CD4-positive, alpha-beta T cell (primary cell): Measurements from ENCODE around the gene DEPDC5. TPM values are rescaled to one million over a fixed set of nuclear protein-coding genes. Genes with fewer than 3 reads are reported as not detected.

ENCODE experiments used
- ATAC-seq: fragments of 200-7000 bp; cut with Tn5 transposase; one replicate; pipeline ENCODE4 v1.10.0; 2022; ENCODE audit warnings: mild to moderate bottlenecking; ENCODE audit not compliant: poor library complexity
- CTCF ChIA-PET: fragments of 350-600 bp; sonication (Branson Sonifier 250); formaldehyde crosslinking; loops from one replicate; lab custom pipeline; 2021; ENCODE audit warnings: antibody characterized with exemption, inconsistent platforms; lab: Charles Lee
- POLR2A ChIA-PET: fragments of 350-600 bp; sonication (Branson Sonifier 250); formaldehyde crosslinking; loops from one replicate; lab custom pipeline; 2021; ENCODE audit warnings: antibody characterized with exemption, inconsistent platforms; lab: Charles Lee
- DNase-seq, 14 experiments: peaks; one replicate each; pipeline ENCODE4 v3.0.0-alpha.2; 2013 to 2020; ENCODE audit warnings: mixed read lengths in 2 of 14
- H3K27ac ChIP-seq, 2 donors: one replicate each; pipeline versions ENCODE4 v1.5.1 to v1.7.0; 2013; ENCODE audit warnings: low read length in 2 of 2, low read depth in 1 of 2, mild to moderate bottlenecking in 1 of 2
- H3K27me3 ChIP-seq, 2 experiments: 1 replicate in 1 of 2; 2 replicates in 1 of 2; pipeline versions ENCODE4 v1.6.1 to v1.7.0; 2013; ENCODE audit warnings: low read length in 2 of 2, control low read depth in 1 of 2, mild to moderate bottlenecking in 1 of 2, moderate library complexity in 1 of 2; ENCODE audit not compliant: insufficient read depth in 2 of 2, control insufficient read depth in 1 of 2
- H3K36me3 ChIP-seq: one replicate; pipeline ENCODE4 v1.6.1; 2013; ENCODE audit warnings: low read length, control low read depth; ENCODE audit not compliant: insufficient read depth
- H3K4me1 ChIP-seq: one replicate; pipeline ENCODE4 v1.6.1; 2013; ENCODE audit warnings: low read length, control low read depth; ENCODE audit not compliant: insufficient read depth
- H3K4me3 ChIP-seq: one replicate; pipeline ENCODE4 v1.5.1; 2013; ENCODE audit warnings: mild to moderate bottlenecking, low read length, moderate library complexity
- H3K9me3 ChIP-seq, 2 experiments: 1 replicate in 1 of 2; 2 replicates in 1 of 2; pipeline versions ENCODE4 v1.6.1 to v1.7.0; 2013; ENCODE audit warnings: low read length in 2 of 2, mild to moderate bottlenecking in 2 of 2, control low read depth in 1 of 2, moderate library complexity in 1 of 2; ENCODE audit not compliant: control insufficient read depth in 1 of 2, insufficient read depth in 1 of 2
- H3K27ac Mint-ChIP-seq: one replicate; pipeline ENCODE4 v1.8.0; 2020; ENCODE audit warnings: mixed read lengths
- H3K27me3 Mint-ChIP-seq: one replicate; pipeline ENCODE4 v1.8.0; 2021; ENCODE audit warnings: mixed read lengths
- H3K36me3 Mint-ChIP-seq: one replicate; pipeline ENCODE4 v1.8.0; 2021; ENCODE audit warnings: low read depth, mixed read lengths
- H3K4me1 Mint-ChIP-seq: one replicate; pipeline ENCODE4 v1.8.0; 2021; ENCODE audit warnings: low read depth, mixed read lengths
- H3K4me3 Mint-ChIP-seq: one replicate; pipeline ENCODE4 v1.8.0; 2020; ENCODE audit warnings: mild to moderate bottlenecking, mixed read lengths
- H3K9me3 Mint-ChIP-seq: one replicate; pipeline ENCODE4 v1.8.0; 2020; ENCODE audit warnings: mixed read lengths
- intact Hi-C, 2 experiments: fragments of 100-400 bp; cut with DNase I in 1 of 2; cut with micrococcal nuclease in 1 of 2; formaldehyde crosslinking; loops; one replicate each; pipeline versions ENCODE4 v1.15.1 to v1.9.0; 2023 to 2025; cut with DNase I, micrococcal nuclease
- total RNA-seq, 174 experiments: library from RNA in 2 of 174; stranded (reverse) in 2 of 174; gene quantifications; one replicate each; pipeline ENCODE4 v1.2.3 and lab custom pipeline; 2021 to 2026
- TF ChIP-seq, protein P1 (sequence below): fragments of 200-600 bp; IDR thresholded peaks from one replicate; pipeline ENCODE4 v1.8.0; 2022; ENCODE audit warnings: antibody characterized with exemption, mild to moderate bottlenecking

Gene DEPDC5
- total RNA-seq, 2 experiments from 2014 or later: 32.9 to 36.6 TPM

GRCh38 chr22:31917227-31917921, 163.6 kb downstream of the DEPDC5 start:
- ChIA-PET CTCF (no interaction called here), POLR2A (no interaction called here)
- no peaks in the 10 kb centered on the region for H3K4me1 Mint-ChIP-seq
- H3K9me3 Mint-ChIP-seq: no peaks in the 10 kb centered on the region
- TF ChIP-seq, protein P1, sequence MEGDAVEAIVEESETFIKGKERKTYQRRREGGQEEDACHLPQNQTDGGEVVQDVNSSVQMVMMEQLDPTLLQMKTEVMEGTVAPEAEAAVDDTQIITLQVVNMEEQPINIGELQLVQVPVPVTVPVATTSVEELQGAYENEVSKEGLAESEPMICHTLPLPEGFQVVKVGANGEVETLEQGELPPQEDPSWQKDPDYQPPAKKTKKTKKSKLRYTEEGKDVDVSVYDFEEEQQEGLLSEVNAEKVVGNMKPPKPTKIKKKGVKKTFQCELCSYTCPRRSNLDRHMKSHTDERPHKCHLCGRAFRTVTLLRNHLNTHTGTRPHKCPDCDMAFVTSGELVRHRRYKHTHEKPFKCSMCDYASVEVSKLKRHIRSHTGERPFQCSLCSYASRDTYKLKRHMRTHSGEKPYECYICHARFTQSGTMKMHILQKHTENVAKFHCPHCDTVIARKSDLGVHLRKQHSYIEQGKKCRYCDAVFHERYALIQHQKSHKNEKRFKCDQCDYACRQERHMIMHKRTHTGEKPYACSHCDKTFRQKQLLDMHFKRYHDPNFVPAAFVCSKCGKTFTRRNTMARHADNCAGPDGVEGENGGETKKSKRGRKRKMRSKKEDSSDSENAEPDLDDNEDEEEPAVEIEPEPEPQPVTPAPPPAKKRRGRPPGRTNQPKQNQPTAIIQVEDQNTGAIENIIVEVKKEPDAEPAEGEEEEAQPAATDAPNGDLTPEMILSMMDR: no peak
- Histone ChIP-seq H3K36me3 (no peaks in the 10 kb centered on the region), H3K4me1 (peaks cover 6% of the 10 kb centered on the region), H3K27ac (no peak overlapping the region), H3K27me3 (no peaks in the 10 kb centered on the region), H3K9me3 (no peaks in the 10 kb centered on the region), H3K4me3 (no peak overlapping the region)
- intact Hi-C loops: no loop called here
- H3K27ac Mint-ChIP-seq: no peak overlapping the region
- H3K36me3 Mint-ChIP-seq: peaks cover 6% of the 10 kb centered on the region
- H3K4me3 Mint-ChIP-seq: no peak overlapping the region
- DNase-seq (peak in 3 of 14 experiments; percentile 11 to 57 (median 55)), ATAC-seq (no peak)
- no peaks in the 10 kb centered on the region for H3K27me3 Mint-ChIP-seq

GRCh38 chr22:31919730-31920129, 165.9 kb downstream of the DEPDC5 start:
- intact Hi-C loops: no loop called here
- H3K4me3 ChIP-seq: no peak overlapping the region
- CTCF ChIA-PET: no interaction called here
- no peaks in the 10 kb centered on the region for H3K9me3 Mint-ChIP-seq
- no peaks in the 10 kb centered on the region for H3K36me3 ChIP-seq
- no peaks in the 10 kb centered on the region for H3K9me3 ChIP-seq
- H3K4me1 Mint-ChIP-seq: no peaks in the 10 kb centered on the region
- H3K27me3 Mint-ChIP-seq: no peaks in the 10 kb centered on the region
- no peak for ATAC-seq
- peaks cover 6% of the 10 kb centered on the region for H3K4me1 ChIP-seq
- POLR2A ChIA-PET: no interaction called here
- H3K4me3 Mint-ChIP-seq: no peak overlapping the region
- H3K27me3 ChIP-seq: no peaks in the 10 kb centered on the region
- TF ChIP-seq, protein P1: no peak
- H3K27ac ChIP-seq: no peak overlapping the region
- DNase-seq: no peak
- no peaks in the 10 kb centered on the region for H3K36me3 Mint-ChIP-seq
- H3K27ac Mint-ChIP-seq: no peak overlapping the region

DNA sequence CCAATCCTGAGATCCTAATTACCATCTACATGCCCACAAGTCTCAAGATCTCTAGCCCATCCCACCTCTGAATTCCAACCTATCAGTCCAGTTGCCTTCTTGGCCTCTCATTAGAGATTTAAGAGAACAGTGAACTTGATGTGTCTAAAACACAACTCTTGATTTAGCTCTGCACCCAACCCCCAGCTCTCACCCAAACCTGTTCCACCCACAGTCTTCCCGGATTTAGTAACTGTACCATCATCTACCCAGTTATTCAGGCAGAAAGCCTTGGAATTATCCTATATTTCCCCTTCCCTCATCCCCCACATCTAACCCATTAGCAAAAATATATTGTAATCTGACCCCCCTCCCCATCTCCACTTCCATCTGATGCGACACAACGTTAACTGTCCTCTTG, 166.5 kb downstream of the DEPDC5 start:
- Mint-ChIP-seq H3K36me3 (no peaks in the 10 kb centered on the region), H3K4me3 (no peak overlapping the region), H3K27ac (no peak overlapping the region), H3K27me3 (peaks cover 5% of the 10 kb centered on the region), H3K9me3 (no peaks in the 10 kb centered on the region), H3K4me1 (no peaks in the 10 kb centered on the region)
- Histone ChIP-seq H3K27me3 (no peaks in the 10 kb centered on the region), H3K4me1 (peaks cover 6% of the 10 kb centered on the region), H3K27ac (no peak overlapping the region), H3K36me3 (no peaks in the 10 kb centered on the region), H3K4me3 (no peak overlapping the region), H3K9me3 (no peaks in the 10 kb centered on the region)
- POLR2A ChIA-PET: no interaction called here
- CTCF ChIA-PET: no interaction called here
- DNase-seq (no peak), ATAC-seq (no peak)
- intact Hi-C loops: no loop called here
- TF ChIP-seq, protein P1: no peak
